ENCODE data around the gene HSPG2.

The HSPG2 gene

DNA sequence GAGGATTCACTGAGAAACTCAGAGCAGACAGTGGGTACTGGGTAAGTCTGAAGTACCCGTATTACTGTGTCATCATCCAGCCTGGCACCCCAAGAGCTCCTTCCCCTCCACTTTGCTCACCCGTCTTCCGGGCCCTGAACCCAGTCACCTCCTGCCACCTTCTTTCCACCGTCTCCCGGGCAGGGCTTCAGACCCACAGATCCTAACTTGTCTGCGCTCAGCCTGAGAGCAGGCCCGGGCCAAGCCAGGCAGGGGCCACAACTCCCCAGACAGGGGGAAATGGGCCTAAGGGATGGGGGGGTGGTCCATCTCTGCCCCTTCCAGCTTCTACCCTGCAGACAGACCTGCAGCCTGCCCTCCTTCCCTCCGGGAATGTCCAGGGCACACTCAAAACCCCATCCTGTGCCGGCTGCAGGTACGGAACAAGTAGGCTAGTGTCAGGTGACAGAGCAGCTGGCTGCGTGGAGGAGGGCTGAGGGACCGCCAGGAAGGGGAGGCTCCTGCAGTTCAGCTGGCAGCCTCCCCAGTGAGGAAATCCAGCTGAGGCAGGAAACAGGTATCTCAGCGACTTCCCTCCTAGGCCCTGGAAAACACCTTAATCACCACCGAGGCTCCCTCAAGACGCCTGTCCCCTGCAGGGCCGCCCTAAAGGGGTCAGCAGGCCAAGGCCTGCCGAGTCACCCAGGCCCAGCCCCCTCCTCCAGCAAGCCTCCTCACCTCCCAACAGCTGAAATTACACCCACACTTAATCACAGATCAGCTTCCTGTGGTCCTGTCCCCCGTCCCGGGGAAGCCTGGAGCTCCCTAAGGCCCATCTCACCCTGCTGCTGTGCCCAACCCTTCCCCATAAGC, 3.5 kb downstream of the HSPG2 start:
- no peak for DNase-seq (ENCODE audit: low read depth in 1 of 2, low spot score in 1 of 2)
- no peak overlapping the region for H3K4me3 ChIP-seq (replicated peaks; ENCODE audit: insufficient read depth, low read length)

DNA sequence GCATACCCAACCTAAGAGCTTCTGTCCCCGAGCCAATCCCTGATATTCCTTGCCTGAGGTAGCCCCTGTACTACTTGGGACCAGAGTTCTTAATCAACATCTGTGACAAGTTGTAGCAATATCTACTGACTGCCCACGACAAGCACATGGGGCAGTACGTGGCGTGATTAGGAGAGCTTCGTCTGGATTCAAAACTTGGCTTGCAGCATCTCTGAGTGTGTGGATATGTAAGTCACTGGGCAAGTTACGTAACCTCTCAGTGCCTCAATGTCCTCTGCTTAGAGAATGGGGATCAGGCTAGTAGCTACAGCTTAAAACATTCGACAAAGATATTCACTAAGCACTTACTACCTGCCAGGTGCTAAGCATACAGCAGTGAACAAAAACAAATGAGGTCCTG, 5.0 kb downstream of the HSPG2 start:
- DNase-seq (ENCODE audit: low read depth in 1 of 2, low spot score in 1 of 2): peak in 1 of 2 experiments; percentile 48
- no peak overlapping the region for H3K27ac ChIP-seq (replicated peaks)
- TF ChIP-seq, protein P1, sequence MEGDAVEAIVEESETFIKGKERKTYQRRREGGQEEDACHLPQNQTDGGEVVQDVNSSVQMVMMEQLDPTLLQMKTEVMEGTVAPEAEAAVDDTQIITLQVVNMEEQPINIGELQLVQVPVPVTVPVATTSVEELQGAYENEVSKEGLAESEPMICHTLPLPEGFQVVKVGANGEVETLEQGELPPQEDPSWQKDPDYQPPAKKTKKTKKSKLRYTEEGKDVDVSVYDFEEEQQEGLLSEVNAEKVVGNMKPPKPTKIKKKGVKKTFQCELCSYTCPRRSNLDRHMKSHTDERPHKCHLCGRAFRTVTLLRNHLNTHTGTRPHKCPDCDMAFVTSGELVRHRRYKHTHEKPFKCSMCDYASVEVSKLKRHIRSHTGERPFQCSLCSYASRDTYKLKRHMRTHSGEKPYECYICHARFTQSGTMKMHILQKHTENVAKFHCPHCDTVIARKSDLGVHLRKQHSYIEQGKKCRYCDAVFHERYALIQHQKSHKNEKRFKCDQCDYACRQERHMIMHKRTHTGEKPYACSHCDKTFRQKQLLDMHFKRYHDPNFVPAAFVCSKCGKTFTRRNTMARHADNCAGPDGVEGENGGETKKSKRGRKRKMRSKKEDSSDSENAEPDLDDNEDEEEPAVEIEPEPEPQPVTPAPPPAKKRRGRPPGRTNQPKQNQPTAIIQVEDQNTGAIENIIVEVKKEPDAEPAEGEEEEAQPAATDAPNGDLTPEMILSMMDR (IDR thresholded peaks at IDR 0.05; ENCODE audit: insufficient read depth, low read length): no peak
- TF ChIP-seq GABPA (IDR thresholded peaks at IDR 0.05; ENCODE audit: low read depth): no peak
- TF ChIP-seq, protein P2, sequence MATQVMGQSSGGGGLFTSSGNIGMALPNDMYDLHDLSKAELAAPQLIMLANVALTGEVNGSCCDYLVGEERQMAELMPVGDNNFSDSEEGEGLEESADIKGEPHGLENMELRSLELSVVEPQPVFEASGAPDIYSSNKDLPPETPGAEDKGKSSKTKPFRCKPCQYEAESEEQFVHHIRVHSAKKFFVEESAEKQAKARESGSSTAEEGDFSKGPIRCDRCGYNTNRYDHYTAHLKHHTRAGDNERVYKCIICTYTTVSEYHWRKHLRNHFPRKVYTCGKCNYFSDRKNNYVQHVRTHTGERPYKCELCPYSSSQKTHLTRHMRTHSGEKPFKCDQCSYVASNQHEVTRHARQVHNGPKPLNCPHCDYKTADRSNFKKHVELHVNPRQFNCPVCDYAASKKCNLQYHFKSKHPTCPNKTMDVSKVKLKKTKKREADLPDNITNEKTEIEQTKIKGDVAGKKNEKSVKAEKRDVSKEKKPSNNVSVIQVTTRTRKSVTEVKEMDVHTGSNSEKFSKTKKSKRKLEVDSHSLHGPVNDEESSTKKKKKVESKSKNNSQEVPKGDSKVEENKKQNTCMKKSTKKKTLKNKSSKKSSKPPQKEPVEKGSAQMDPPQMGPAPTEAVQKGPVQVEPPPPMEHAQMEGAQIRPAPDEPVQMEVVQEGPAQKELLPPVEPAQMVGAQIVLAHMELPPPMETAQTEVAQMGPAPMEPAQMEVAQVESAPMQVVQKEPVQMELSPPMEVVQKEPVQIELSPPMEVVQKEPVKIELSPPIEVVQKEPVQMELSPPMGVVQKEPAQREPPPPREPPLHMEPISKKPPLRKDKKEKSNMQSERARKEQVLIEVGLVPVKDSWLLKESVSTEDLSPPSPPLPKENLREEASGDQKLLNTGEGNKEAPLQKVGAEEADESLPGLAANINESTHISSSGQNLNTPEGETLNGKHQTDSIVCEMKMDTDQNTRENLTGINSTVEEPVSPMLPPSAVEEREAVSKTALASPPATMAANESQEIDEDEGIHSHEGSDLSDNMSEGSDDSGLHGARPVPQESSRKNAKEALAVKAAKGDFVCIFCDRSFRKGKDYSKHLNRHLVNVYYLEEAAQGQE (IDR thresholded peaks at IDR 0.05; ENCODE audit: insufficient replicate concordance, low read depth): no peak
- no peak for TF ChIP-seq SPI1 (IDR thresholded peaks at IDR 0.05; ENCODE audit: borderline replicate concordance, low read depth)
- no peak for TF ChIP-seq POLR2AphosphoS5 (IDR thresholded peaks at IDR 0.05; ENCODE audit: low read depth)

More for the DNA sequence above, 3.5 kb downstream of the HSPG2 start:
- TF ChIP-seq, protein P1 (IDR thresholded peaks at IDR 0.05; ENCODE audit: insufficient read depth, low read length): no peak
- TF ChIP-seq SPI1 (IDR thresholded peaks at IDR 0.05; ENCODE audit: borderline replicate concordance, low read depth) (no peak), POLR2AphosphoS5 (IDR thresholded peaks at IDR 0.05; ENCODE audit: low read depth) (no peak), GABPA (IDR thresholded peaks at IDR 0.05; ENCODE audit: low read depth) (no peak)
- TF ChIP-seq, protein P2 (IDR thresholded peaks at IDR 0.05; ENCODE audit: insufficient replicate concordance, low read depth): no peak
- H3K27me3 ChIP-seq (ENCODE audit: insufficient read depth, poor library complexity, severe bottlenecking): no peaks in the 10 kb centered on the region
- no peak overlapping the region for H3K27ac ChIP-seq (replicated peaks)

DNA sequence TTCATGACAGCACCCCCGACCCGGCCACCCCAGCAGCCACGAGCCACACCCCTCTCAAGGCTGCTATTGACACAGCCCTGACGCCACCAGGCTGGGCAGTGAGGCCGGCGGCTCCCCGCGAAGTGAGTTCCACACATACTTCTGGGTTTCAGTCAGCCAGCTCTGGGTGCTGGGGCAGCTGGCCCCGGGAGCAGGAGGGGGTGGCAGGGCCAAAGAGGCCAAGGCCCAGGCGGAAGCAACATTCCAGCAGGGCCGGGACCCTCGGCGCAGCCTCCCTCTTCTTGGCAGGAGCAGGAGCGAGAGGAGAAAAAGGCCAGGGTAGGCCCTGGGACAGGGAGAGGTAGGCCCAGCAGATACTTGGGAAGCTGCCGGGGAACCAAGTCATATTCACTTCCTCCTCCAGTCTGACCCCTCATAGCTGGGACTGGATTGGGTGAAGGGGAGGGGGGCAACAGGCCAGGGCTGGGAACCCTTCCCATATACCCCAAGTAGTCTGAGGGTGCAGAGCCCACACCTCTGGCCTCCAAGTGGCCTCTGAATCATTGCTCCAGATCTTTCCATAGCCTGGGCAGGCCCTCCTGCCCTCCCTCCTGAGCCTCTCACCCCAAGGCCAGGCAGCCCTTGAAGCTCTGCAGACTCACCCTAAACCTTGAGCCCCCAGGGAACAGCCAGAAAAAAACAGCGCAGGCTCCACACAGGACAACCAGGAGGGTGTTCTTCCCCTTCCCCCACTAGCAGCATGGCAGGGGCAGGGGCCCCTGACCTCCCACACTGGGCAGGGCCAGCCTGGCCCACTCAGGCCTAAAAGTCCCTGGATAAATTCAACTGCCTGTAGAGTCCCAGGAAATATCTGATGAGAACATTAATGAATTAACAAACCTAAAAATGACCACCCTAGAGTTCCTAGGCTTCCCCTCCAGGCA, 5.7 kb downstream of the HSPG2 start:
- no peak overlapping the region for H3K27ac ChIP-seq (replicated peaks)
- no peak overlapping the region for H3K4me3 ChIP-seq (replicated peaks; ENCODE audit: insufficient read depth, low read length)
- TF ChIP-seq SPI1 (IDR thresholded peaks at IDR 0.05; ENCODE audit: borderline replicate concordance, low read depth): no peak
- no peak for TF ChIP-seq POLR2AphosphoS5 (IDR thresholded peaks at IDR 0.05; ENCODE audit: low read depth)
- DNase-seq (ENCODE audit: low read depth in 1 of 2, low spot score in 1 of 2): no peak
- H3K27me3 ChIP-seq (ENCODE audit: insufficient read depth, poor library complexity, severe bottlenecking): no peaks in the 10 kb centered on the region

More for the DNA sequence above, 5.0 kb downstream of the HSPG2 start:
- no peak overlapping the region for H3K4me3 ChIP-seq (replicated peaks; ENCODE audit: insufficient read depth, low read length)
- H3K27me3 ChIP-seq (ENCODE audit: insufficient read depth, poor library complexity, severe bottlenecking): no peaks in the 10 kb centered on the region
